H9 (cell line): ENCODE data around the gene SLC49A4. TPM values are rescaled to one million over a fixed set of nuclear protein-coding genes. Genes with fewer than 3 reads are reported as not detected.

ENCODE experiments used
- DNase-seq: peaks from one replicate; pipeline ENCODE4 v3.0.0-alpha.2; 2017
- H2AFZ ChIP-seq: one replicate; pipeline ENCODE4 v1.6.1; 2013; ENCODE audit warnings: mild to moderate bottlenecking, low read length, control low read depth, moderate library complexity
- H2AK5ac ChIP-seq: 2 replicates; pipeline ENCODE4 v1.6.1; 2013; ENCODE audit warnings: low read length, control low read depth, mixed read lengths; ENCODE audit not compliant: insufficient read length
- H2BK120ac ChIP-seq: one replicate; pipeline ENCODE4 v1.6.1; 2013; ENCODE audit warnings: low read depth, mild to moderate bottlenecking, low read length, control low read depth, inconsistent platforms; ENCODE audit not compliant: poor library complexity, severe bottlenecking
- H2BK12ac ChIP-seq: 2 replicates; pipeline ENCODE4 v1.6.1; 2013; ENCODE audit warnings: low read length, control low read depth, mixed read lengths, low read depth; ENCODE audit not compliant: insufficient read length
- H2BK15ac ChIP-seq: 2 replicates; pipeline ENCODE4 v1.6.1; 2013; ENCODE audit warnings: low read depth, low read length, control low read depth
- H2BK20ac ChIP-seq: one replicate; pipeline ENCODE4 v1.6.1; 2013; ENCODE audit warnings: low read depth, mild to moderate bottlenecking, low read length, control low read depth, inconsistent platforms; ENCODE audit not compliant: poor library complexity, severe bottlenecking
- H2BK5ac ChIP-seq: 2 replicates; pipeline ENCODE4 v1.6.1; 2013; ENCODE audit warnings: low read length, control low read depth, mixed read lengths; ENCODE audit not compliant: insufficient read length
- H3K14ac ChIP-seq: 2 replicates; pipeline ENCODE4 v1.6.1; 2013; ENCODE audit warnings: low read length, control low read depth; ENCODE audit not compliant: insufficient read depth
- H3K18ac ChIP-seq: 2 replicates; pipeline ENCODE4 v1.6.1; 2013; ENCODE audit warnings: low read depth, mild to moderate bottlenecking, mixed read lengths, low read length, control low read depth; ENCODE audit not compliant: insufficient read length
- H3K23ac ChIP-seq: 2 replicates; pipeline ENCODE4 v1.6.1; 2013; ENCODE audit warnings: low read length, control low read depth, mixed read lengths, low read depth; ENCODE audit not compliant: insufficient read length
- H3K23me2 ChIP-seq: 2 replicates; pipeline ENCODE4 v1.6.1; 2013; ENCODE audit warnings: low read depth, mild to moderate bottlenecking, mixed read lengths, low read length, control low read depth; ENCODE audit not compliant: insufficient read length, poor library complexity, severe bottlenecking
- H3K27ac ChIP-seq: 2 replicates; pipeline ENCODE4 v1.5.1; 2013; ENCODE audit warnings: low read length, control low read depth, mixed read lengths, low read depth; ENCODE audit not compliant: insufficient read length
- H3K27me3 ChIP-seq: 2 replicates; pipeline ENCODE4 v1.6.1; 2013; ENCODE audit warnings: low read length, control low read depth, inconsistent platforms; ENCODE audit not compliant: insufficient read depth
- H3K4ac ChIP-seq: 2 replicates; pipeline ENCODE4 v1.6.1; 2013; ENCODE audit warnings: low read depth, mild to moderate bottlenecking, control low read depth, inconsistent platforms, low read length, moderate library complexity
- H3K4me1 ChIP-seq: 2 replicates; pipeline ENCODE4 v1.6.1; 2013; ENCODE audit warnings: low read length, control low read depth, inconsistent platforms; ENCODE audit not compliant: insufficient read depth
- H3K4me2 ChIP-seq: 2 replicates; pipeline ENCODE4 v1.6.1; 2013; ENCODE audit warnings: low read length, control low read depth, mixed read lengths; ENCODE audit not compliant: insufficient read length, insufficient read depth
- H3K56ac ChIP-seq: 2 replicates; pipeline ENCODE4 v1.6.1; 2013; ENCODE audit warnings: low read depth, mild to moderate bottlenecking, mixed read lengths, low read length, control low read depth; ENCODE audit not compliant: insufficient read length
- H3K79me1 ChIP-seq: 2 replicates; pipeline ENCODE4 v1.6.1; 2013; ENCODE audit warnings: low read depth, mild to moderate bottlenecking, moderate library complexity, low read length, control low read depth, inconsistent platforms; ENCODE audit not compliant: insufficient read depth, poor library complexity, severe bottlenecking
- H3K79me2 ChIP-seq: 2 replicates; pipeline ENCODE4 v1.6.1; 2013; ENCODE audit warnings: low read length, control low read depth, inconsistent platforms; ENCODE audit not compliant: insufficient read depth
- H3K9ac ChIP-seq: 2 replicates; pipeline ENCODE4 v1.6.1; 2013; ENCODE audit warnings: low read length, control low read depth, mixed read lengths; ENCODE audit not compliant: insufficient read length; ENCODE audit errors: extremely low read depth
- H3K9me3 ChIP-seq: one replicate; pipeline ENCODE4 v1.6.1; 2013; ENCODE audit warnings: low read depth, low read length, inconsistent platforms; ENCODE audit not compliant: control insufficient read depth
- H3T11ph ChIP-seq: one replicate; pipeline ENCODE4 v1.6.1; 2013; ENCODE audit warnings: mild to moderate bottlenecking, low read length, control low read depth, inconsistent platforms
- H4K20me1 ChIP-seq: one replicate; pipeline ENCODE4 v1.6.1; 2013; ENCODE audit not compliant: control insufficient read depth, insufficient read length, insufficient read depth
- H4K5ac ChIP-seq: 2 replicates; pipeline ENCODE4 v1.6.1; 2013; ENCODE audit warnings: low read depth, mild to moderate bottlenecking, mixed read lengths, low read length, control low read depth; ENCODE audit not compliant: insufficient read length
- H4K8ac ChIP-seq: replicated peaks from 2 replicates; pipeline ENCODE4 v1.6.1; 2013; ENCODE audit warnings: low read length, control low read depth, mixed read lengths, low read depth; ENCODE audit not compliant: insufficient read length
- H4K91ac ChIP-seq: 2 replicates; pipeline ENCODE4 v1.6.1; 2013; ENCODE audit warnings: low read depth, mild to moderate bottlenecking, moderate library complexity, mixed read lengths, low read length, control low read depth; ENCODE audit not compliant: insufficient read length
- H3K27ac Mint-ChIP-seq, 3 experiments: 2 replicates in 2 of 3; 3 replicates in 1 of 3; pipeline ENCODE4 v1.8.0; 2020 to 2021; ENCODE audit warnings: mixed read lengths in 3 of 3, mild to moderate bottlenecking in 1 of 3, moderate library complexity in 1 of 3
- H3K27me3 Mint-ChIP-seq: 2 replicates; pipeline ENCODE4 v1.8.0; 2021; ENCODE audit warnings: low read depth, mild to moderate bottlenecking, moderate library complexity, mixed read lengths
- H3K36me3 Mint-ChIP-seq, 3 experiments: 2 replicates in 2 of 3; 3 replicates in 1 of 3; pipeline ENCODE4 v1.8.0; 2020 to 2021; ENCODE audit warnings: low read depth in 3 of 3, mixed read lengths in 3 of 3; ENCODE audit not compliant: insufficient read depth in 1 of 3
- H3K4me1 Mint-ChIP-seq, 2 experiments: 2 replicates each; pipeline ENCODE4 v1.8.0; 2020; ENCODE audit warnings: mixed read lengths in 2 of 2
- H3K4me3 Mint-ChIP-seq, 2 experiments: 2 replicates in 1 of 2; 3 replicates in 1 of 2; pipeline ENCODE4 v1.8.0; 2020 to 2021; ENCODE audit warnings: mild to moderate bottlenecking in 2 of 2, mixed read lengths in 2 of 2, moderate library complexity in 1 of 2
- H3K9me3 Mint-ChIP-seq, 2 experiments: 2 replicates in 1 of 2; 3 replicates in 1 of 2; pipeline ENCODE4 v1.8.0; 2020; ENCODE audit warnings: mild to moderate bottlenecking in 2 of 2, mixed read lengths in 2 of 2, moderate library complexity in 1 of 2
- CTCF ChIP-seq: fragments of 200-600 bp; sonication (generic); conservative IDR thresholded peaks from 3 replicates; pipeline ENCODE4 v1.8.0; 2021; ENCODE audit warnings: antibody characterized with exemption, mild to moderate bottlenecking
- WGBS: extraction: QIAGEN DNeasy Blood & Tissue Kit; methylation state at CpG from one replicate; pipeline ENCODE4 v1.1.7; 2013; ENCODE audit warnings: missing lambda C conversion rate, low lambda C conversion rate, mixed read lengths; ENCODE audit not compliant: insufficient read length; ENCODE audit errors: extremely low coverage; 5-methylcytosine and 5-hydroxymethylcytosine counted together
- total RNA-seq: library from RNA; stranded (reverse); gene quantifications from 2 replicates; pipeline ENCODE4 v1.2.1, GENCODE V29; 2021

The SLC49A4 gene
- total RNA-seq, 1 experiment from 2014 or later, result 10.7 TPM

DNA sequence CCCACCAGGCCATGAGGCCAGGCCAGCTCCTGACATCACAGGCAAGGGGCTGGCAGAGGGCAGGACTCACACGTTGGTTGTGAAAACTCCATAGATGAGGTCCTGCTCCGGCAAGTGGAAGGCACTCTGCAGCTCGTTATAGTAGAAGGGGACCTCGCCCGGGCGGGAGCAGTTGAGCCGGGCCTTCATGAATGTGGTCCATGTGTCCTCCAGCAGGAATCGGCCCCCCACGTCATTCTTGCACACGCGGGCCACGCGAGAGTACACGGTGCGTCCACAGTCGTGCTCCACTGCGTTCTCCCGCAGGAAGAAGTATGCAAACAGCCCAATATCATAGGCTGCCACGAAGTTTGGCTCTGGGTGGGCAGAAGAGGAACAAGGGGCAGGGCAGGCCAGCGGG lies 131.5 kb downstream of the SLC49A4 start:
- no peak overlapping the region for H2BK12ac ChIP-seq

More for the DNA sequence above, 131.5 kb downstream of the SLC49A4 start:
- H3K79me2 ChIP-seq, result no peaks in the 10 kb centered on the region
- no peak overlapping the region for H2BK120ac ChIP-seq
- H3K23ac ChIP-seq, result no peak overlapping the region
- no peak overlapping the region for H4K91ac ChIP-seq
- H3K4me3 Mint-ChIP-seq, result no peak overlapping the region
- no peaks in the 10 kb centered on the region for H3K36me3 Mint-ChIP-seq
- no peak overlapping the region for H4K5ac ChIP-seq
- H4K8ac ChIP-seq, result no peak overlapping the region
- H2BK5ac ChIP-seq, result no peak overlapping the region
- no CpG with 5 or more reads among the region's 20 CpGs for WGBS
- no peak overlapping the region for H3K27ac Mint-ChIP-seq
- no peaks in the 10 kb centered on the region for H3K9me3 Mint-ChIP-seq
- H3K79me1 ChIP-seq, result no peaks in the 10 kb centered on the region
- no peak overlapping the region for H3K56ac ChIP-seq
- peaks cover 4% of the 10 kb centered on the region for H3K23me2 ChIP-seq
- H3K9me3 ChIP-seq, result no peaks in the 10 kb centered on the region
- H3K14ac ChIP-seq, result no peak overlapping the region; the same call in 1 of the 2 replicates
- no peak overlapping the region for H3K4me2 ChIP-seq
- no peak for DNase-seq
- no peak overlapping the region for H2BK20ac ChIP-seq
- H3K27me3 Mint-ChIP-seq, result peaks cover 5% of the 10 kb centered on the region
- H2AK5ac ChIP-seq, result no peak overlapping the region
- no peak overlapping the region for H3K27ac ChIP-seq
- no peak overlapping the region for H3K9ac ChIP-seq
- peaks cover 2% of the 10 kb centered on the region in 2 experiments; a peak in 2 of 4 replicates for H3K4me1 Mint-ChIP-seq
- H3K18ac ChIP-seq, result no peak overlapping the region
- H2BK15ac ChIP-seq, result no peak overlapping the region
- H3T11ph ChIP-seq, result no peak overlapping the region
- H3K27me3 ChIP-seq, result peaks cover 8% of the 10 kb centered on the region; the same call in 1 of the 2 replicates
- H4K20me1 ChIP-seq, result no peaks in the 10 kb centered on the region
- no peak for TF ChIP-seq CTCF
- H3K4me1 ChIP-seq, result no peaks in the 10 kb centered on the region
- no peak overlapping the region for H2AFZ ChIP-seq
- no peak overlapping the region for H3K4ac ChIP-seq
